ENCODE measurements around the gene COL15A1. TPM values are rescaled to one million over a fixed set of nuclear protein-coding genes. Genes with fewer than 3 reads are reported as not detected.

COL15A1 gene
- total RNA-seq, 1 experiment from 2014 or later: 0.09 TPM

GRCh38 chr9:98949565-98949964 is 5.9 kb downstream of the COL15A1 start:
- DNase-seq (ENCODE audit: low spot score): no peak

- DNase-seq (ENCODE audit: low spot score): no peak
These were observed 6.6 kb downstream of the COL15A1 start for GRCh38 chr9:98950262-98950661.

GRCh38 chr9:98951967-98952366 is 8.3 kb downstream of the COL15A1 start:
- DNase-seq (ENCODE audit: low spot score): no peak

- no peak for DNase-seq (ENCODE audit: low spot score)
These were observed 10.0 kb downstream of the COL15A1 start for GRCh38 chr9:98953581-98954243.

- no peak for DNase-seq (ENCODE audit: low spot score)
These were observed 10.5 kb downstream of the COL15A1 start for GRCh38 chr9:98954244-98954610.

GRCh38 chr9:98955259-98955658 is 11.6 kb downstream of the COL15A1 start:
- DNase-seq (ENCODE audit: low spot score): no peak

GRCh38 chr9:98957826-98958225 is 14.1 kb downstream of the COL15A1 start:
- DNase-seq (ENCODE audit: low spot score): no peak

- DNase-seq (ENCODE audit: low spot score): peak; percentile 15
These were observed 14.7 kb downstream of the COL15A1 start for GRCh38 chr9:98958271-98958984.

GRCh38 chr9:98960409-98960808 is 16.7 kb downstream of the COL15A1 start:
- DNase-seq (ENCODE audit: low spot score): no peak

GRCh38 chr9:98961513-98962180 is 17.9 kb downstream of the COL15A1 start:
- DNase-seq (ENCODE audit: low spot score): no peak

- DNase-seq (ENCODE audit: low spot score): no peak
These were observed 18.5 kb downstream of the COL15A1 start for GRCh38 chr9:98962181-98962560.

- DNase-seq (ENCODE audit: low spot score): no peak
These were observed 19.2 kb downstream of the COL15A1 start for GRCh38 chr9:98962861-98963260.

- no peak for DNase-seq (ENCODE audit: low spot score)
These were observed 20.5 kb downstream of the COL15A1 start for GRCh38 chr9:98964201-98964600.

GRCh38 chr9:98964911-98965336 is 21.2 kb downstream of the COL15A1 start:
- DNase-seq (ENCODE audit: low spot score): no peak

GRCh38 chr9:98966676-98967075 is 23.0 kb downstream of the COL15A1 start:
- no peak for DNase-seq (ENCODE audit: low spot score)

- no peak for DNase-seq (ENCODE audit: low spot score)
These were observed 23.6 kb downstream of the COL15A1 start for GRCh38 chr9:98967257-98967656.

- DNase-seq (ENCODE audit: low spot score): no peak
These were observed 24.0 kb downstream of the COL15A1 start for GRCh38 chr9:98967680-98968079.

- DNase-seq (ENCODE audit: low spot score): no peak
These were observed 25.1 kb downstream of the COL15A1 start for GRCh38 chr9:98968601-98969337.

GRCh38 chr9:98970532-98971041 is 26.9 kb downstream of the COL15A1 start:
- no peak for DNase-seq (ENCODE audit: low spot score)

- DNase-seq (ENCODE audit: low spot score): peak; percentile 83
These were observed 27.6 kb downstream of the COL15A1 start for GRCh38 chr9:98971168-98971914.

- no peak for DNase-seq (ENCODE audit: low spot score)
These were observed 28.2 kb downstream of the COL15A1 start for GRCh38 chr9:98971915-98972223.

GRCh38 chr9:98972716-98973115 is 29.0 kb downstream of the COL15A1 start:
- DNase-seq (ENCODE audit: low spot score): no peak

Data from A172 (cell line).